SH-SY5Y (cell line): Measurements from ENCODE around the gene POLN.

Source experiments
- GATA2 ChIP-seq: IDR thresholded peaks from 2 replicates; pipeline ENCODE4 v1.6.1; 2011; ENCODE audit warnings: mild to moderate bottlenecking, low read depth, low read length
- GATA3 ChIP-seq: IDR thresholded peaks from 2 replicates; pipeline ENCODE4 v1.6.1; 2011; ENCODE audit warnings: low read depth, mild to moderate bottlenecking, low read length, moderate library complexity

Gene POLN

DNA sequence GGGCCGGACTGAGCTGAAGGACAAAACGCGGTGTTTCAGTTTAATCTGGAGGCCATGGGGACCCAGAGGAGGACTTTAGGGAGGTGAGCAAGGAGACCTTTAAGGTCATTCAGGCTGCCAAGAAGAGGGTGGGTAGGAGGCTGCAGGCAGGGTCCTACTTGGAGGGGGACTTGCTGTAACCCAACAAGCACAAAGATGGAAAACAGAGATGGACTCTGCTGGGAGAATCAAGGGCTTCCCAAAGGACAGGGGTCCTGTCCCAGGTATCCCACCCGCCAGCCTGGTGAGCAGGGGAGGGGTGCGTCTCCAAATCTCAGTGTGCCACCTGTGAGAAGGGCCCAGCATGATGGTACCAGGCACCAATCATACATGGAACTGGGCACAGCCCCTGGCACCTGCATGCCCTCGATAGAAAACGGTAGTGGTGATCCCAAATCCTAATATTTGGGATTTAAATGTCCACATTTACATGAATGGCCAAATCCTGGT is 3.9 kb upstream of the POLN start:
- TF ChIP-seq GATA3 (no peak), GATA2 (no peak)

DNA sequence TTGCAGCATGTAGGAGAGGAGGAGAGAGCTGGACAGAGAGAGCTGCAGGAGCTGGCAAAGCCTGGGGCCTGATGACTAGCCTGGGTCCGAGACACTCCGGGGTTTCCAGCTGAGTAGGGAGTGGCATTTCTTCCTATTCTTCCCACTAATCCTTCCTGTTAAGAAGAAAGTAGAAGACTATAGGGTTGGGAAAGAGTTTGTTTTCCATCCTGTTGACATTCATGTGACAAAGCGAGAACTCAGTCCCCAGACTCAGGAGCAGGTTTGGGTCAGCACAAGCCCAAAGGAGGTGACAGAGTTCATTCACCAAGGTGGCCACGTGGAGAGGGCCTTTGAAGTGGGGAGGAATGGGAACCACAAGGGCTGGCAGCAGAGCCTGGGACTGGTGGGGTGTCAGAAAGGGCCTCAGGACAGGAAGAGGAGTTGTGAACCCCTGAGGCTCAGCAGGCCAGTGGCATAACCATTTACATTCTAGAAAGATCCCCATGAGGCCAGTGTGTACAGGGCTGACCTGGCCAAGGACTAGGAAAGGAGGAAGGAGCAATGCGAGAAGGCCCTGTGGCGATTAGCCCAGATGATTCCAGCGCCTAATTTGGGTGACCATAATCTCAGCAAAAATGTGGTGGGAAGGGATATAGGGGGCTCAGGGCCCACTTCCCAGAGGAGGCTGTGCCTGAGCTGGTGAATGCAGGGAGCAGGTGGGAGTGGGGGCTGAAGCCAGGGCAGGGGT is 3.3 kb upstream of the POLN start:
- TF ChIP-seq GATA3 (no peak), GATA2 (no peak)

DNA sequence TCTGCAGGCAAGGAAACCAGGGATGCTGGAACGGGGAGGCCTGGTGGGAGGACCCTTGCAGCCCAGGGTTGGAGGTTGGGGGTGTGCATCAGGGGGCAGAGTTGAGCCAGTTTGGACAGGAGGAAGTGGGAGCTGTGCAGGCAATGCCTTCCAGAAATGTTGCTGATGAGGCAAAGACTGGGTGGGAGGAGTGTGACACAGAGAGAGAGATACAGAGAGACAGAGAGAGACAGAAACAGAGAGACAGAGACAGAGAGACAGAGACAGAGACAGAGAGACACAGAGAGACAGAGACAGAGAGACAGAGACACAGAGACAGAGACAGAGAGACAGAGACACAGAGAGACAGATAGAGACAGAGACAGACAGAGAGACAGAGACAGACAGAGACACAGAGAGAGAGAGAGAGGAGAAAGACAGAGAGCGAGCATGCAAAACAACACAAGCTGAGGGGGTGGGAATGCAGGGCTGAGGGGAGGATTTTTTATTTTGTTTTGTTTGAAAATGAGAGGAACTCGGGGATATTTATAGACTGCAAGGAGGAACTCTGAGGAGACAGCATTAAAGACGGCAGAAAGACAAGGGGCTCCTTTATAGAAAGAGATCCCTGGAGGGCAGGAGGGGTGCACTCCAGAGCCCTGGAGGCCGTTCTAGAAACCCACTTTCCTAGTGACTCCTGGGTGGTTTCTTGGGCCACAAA is 1.9 kb upstream of the POLN start:
- TF ChIP-seq GATA3 (no peak), GATA2 (no peak)

DNA sequence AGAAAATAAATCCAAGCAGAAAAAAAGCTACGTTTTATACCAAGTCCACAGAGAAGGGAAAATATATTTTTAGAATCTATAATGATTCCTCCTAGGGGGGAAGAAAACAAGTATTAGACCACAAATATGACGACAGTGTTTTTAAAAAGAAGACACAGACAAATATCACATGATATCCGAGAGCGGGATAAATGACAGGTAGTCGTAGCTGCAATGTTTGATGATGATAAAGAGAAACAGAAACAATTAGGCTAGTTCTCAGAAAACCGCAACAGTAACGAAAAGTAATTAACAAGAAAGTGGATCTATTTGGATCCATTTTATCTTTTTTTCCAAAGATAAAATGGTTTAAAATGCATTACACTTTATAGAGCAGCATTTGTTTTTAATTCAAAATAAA is 918 bp downstream of the POLN start:
- no peak for TF ChIP-seq GATA2
- no peak for TF ChIP-seq GATA3

DNA sequence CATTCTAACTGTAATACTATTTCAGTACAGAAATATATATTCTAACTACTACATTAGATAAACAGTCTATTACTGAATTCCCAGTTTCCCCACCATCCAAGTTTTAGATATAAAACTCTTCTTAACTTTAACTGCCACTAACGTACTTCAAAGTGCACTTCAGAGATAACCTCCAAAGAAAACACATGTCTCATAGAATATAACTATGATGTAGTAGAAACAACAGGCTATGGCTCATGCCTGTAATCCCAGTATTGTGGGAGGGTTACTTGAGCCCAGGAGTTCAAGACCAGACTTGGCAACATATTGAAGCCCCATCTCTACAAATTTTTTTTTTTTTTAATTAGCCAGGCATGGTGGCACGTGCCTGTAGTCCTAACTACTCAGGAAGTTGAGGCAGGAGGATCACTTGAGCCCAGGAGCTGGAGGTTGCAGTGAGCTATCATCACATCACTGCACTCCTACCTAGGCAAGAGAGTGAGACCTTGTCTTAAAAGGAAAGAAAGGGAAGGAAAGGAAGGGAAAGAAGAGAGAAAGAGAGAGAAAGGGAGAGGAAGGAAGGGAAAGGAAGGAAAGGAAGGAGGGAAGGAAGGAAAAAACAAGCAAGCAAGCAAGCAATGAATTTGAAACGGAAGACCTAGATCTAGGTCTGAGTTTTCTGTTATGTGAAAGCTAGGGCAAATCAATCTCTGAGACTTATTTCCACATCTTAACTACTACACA is 4.8 kb downstream of the POLN start:
- TF ChIP-seq GATA3, result no peak
- TF ChIP-seq GATA2, result no peak

DNA sequence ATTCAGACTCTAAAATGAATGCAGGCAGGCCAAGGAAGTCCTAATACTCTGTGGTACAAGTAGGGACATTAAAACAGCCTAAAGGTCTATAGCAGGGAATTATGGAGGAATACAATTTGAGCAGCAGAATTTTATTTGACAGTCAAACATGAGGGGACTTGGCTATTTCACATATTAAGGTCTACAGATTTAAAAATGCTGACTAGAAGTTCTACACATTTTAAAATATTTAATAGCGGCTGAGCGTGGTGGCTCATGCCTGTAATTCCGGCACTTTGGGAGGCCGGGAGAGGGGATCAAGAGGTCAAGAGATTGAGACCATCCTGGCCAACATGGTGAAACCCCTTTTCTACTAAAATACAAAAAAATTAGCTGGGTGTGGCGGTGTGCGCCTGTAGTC is 10.8 kb downstream of the POLN start:
- TF ChIP-seq GATA2, result no peak
- TF ChIP-seq GATA3, result no peak

DNA sequence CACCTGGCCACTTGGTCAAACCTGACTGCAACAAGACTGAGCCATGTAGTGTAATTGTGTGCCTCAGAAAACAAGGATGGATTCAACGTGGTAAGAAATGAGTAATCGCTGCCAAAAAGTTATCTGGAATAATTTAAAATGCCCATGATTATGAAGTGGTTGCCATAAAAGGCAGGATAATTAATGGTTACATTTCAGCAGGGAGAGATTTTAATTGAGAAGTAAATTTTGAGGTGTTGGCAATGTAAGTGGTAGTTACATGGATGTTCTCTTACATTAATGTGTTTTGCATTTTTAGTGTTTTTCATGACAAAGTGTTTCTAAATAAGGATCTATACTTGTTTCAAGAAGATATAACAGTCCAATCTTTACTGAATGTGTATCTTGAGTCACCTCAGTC is 15.7 kb downstream of the POLN start:
- no peak for TF ChIP-seq GATA3

DNA sequence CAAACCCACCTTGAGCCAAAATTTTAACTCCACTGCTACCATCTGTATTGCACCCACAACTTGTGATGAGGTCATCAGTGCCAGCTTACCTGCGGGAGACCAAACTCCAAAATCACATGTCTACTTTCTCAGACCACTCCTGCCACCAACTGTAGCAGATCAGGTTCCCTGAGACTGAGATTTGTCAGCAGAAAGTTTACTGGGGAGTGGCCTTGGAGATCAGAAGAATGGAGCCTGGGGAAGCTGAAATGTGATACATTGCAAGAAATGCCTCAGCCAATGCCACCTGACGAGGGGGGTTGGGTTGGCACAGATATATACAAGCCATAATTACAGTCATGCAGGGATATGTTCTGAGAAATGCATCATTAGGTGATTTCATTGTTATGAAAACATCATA is 19.1 kb downstream of the POLN start:
- TF ChIP-seq GATA3, result no peak
- TF ChIP-seq GATA2, result no peak

DNA sequence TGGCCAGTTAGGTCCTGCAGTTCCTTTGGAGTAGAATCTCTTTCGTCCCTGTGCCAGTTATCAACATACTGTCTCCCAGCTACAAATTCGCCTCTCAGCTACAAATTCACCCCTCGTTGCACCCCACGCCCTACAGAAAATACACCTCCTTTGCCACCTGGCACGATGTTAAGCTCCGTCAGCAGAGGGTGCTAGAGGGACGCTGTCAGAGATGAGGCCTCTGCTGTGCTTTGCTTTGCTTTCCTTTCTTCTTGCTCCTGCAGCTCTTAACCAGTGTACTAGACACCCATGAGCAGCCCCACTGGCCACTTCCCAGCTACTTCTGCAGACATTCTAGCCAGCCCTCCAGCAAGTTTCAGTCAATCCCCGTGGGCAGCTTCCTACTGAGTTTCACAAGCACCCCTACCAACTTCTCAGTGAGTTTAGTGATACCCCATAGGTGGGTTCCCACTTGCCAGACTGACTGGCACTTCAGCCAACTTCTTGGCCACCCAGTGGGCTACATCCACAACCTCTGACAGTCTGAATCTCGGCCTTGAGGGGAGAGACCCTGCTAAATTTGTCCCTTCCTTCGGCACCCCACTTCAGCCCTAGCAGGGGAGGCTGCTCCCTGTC is 21.8 kb downstream of the POLN start:
- no peak for TF ChIP-seq GATA2
- no peak for TF ChIP-seq GATA3

DNA sequence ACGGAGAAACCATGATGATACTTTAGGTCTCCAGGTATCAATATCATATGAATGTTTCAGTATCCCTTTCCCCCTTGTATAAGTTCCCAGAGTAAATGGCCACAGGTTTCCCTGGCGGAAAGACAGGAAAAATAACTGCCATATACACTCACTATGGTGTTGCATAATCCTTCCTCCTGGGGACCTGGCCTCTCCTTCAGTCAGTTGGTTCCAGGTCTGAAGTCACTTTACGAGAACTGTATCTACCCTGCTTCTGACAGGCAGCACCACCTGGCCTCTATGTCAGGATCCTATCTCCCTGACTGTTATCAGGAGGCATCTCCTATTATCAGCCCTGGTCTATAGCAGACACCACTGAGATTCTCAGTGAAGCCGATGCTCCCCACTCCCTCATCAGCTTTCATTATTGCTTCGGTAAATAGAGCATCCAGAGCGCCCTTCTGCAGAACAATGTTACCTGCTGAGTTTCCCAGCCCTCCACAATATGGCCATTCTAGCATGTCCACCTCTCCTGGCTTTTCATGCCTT is 22.6 kb downstream of the POLN start:
- TF ChIP-seq GATA2 (no peak), GATA3 (no peak)

DNA sequence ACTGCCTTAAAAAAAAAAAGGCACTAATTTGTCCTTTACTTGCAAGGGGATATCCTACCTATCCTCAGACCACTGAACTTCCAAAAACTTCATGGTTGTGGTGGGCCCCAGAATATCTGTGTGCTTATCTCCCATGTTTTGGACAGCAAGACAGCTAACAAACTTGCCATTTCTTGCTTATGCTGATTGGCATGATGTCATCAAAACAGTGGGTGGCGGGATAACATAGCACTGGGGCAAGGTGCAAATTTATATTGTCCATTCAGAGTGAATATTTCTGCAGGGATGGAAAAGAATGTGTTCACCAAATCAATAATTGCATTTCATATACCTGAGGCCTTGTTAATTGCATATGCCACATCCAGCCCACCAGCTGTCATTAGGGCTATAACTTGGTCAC is 23.5 kb downstream of the POLN start:
- TF ChIP-seq GATA2, result no peak
- no peak for TF ChIP-seq GATA3

DNA sequence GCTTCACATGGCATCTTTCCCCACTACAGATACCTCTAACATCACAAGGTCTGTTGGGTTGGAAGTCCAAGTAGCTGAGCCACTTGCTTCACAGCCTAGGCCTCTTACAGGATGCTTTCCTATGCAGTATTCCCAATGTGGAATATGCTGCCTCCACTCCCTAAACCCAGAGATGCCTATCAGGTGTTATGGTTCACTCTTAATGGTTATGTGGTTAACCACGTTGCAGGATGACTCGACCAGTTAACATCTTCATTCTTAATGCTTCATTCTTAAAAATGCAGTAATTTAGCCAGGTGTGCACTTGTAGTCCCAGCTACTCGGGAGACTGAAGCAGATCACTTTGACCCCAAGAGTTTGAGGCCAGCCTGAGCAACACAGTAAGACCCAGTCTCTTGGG is 24.2 kb downstream of the POLN start:
- TF ChIP-seq GATA2 (no peak), GATA3 (no peak)

DNA sequence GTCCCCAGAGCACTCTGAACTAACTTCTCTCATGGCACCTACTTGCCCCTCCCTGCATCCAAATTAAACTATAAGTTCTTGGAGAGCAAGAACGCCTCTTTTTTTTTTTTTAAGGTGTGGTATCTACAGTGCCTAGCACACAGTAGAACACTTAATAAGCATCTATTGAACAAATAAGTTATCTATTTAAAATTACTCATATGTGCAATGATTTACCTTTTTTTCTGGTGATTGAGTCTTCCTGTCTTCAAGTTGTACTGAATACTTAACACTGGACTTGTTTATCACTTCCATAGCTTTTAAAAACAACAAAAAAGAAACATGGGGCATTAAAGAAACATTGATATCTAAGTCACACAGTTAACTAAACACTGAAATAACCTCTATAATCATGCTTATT is 29.1 kb downstream of the POLN start:
- TF ChIP-seq GATA3 (no peak), GATA2 (no peak)

DNA sequence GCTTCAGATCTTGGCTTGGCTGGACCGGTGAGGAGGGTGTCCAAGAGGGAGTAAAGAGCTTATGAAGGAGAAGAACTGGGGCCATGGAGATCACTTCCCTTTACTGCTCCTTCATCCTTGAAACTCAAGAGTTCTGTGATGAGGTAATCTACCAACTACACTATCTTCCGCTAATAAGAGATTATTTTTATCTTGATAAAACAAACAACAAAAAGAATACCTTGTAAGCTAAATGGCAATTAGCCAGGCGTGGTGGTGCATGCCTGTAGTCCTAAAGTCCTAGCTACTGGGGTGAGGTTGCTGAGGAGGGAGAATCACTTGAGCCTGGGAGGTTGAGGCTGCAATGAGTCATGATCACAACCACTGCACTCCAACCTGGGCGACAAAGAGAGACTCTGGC is 47.4 kb downstream of the POLN start:
- no peak for TF ChIP-seq GATA3
- TF ChIP-seq GATA2, result no peak

DNA sequence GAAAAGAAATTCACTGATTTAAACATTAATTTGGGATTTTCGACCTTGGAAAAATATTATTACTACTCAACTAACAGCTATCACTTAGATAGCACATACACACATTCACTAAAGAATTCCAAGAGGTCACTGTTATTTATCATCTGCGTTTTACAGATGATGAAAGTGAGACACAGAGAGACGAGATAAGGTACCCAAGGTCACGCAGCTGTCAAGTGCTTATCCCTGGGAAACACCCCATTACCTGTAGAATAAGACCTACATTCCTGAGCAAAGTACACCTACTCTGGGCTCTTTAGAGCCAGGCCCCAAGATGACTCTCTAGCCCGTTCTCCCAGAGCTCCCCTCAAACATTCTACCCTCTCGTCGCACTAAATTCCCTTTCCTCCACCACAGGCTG is 48.6 kb downstream of the POLN start:
- TF ChIP-seq GATA3, result no peak
- TF ChIP-seq GATA2, result no peak
